GM23338 (cell line): Measurements from ENCODE around the gene ITGA1.

Experiments
- CREB1 ChIP-seq: fragments of 250-450 bp; sonication (Bioruptor Pico); IDR thresholded peaks from 2 replicates; pipeline ENCODE4 v1.5.0; 2020; ENCODE audit warnings: low read depth, mild to moderate bottlenecking, moderate library complexity
- EZH2 ChIP-seq: fragments of 200-600 bp; sonication (generic); IDR thresholded peaks from one replicate; pipeline ENCODE4 v1.8.0; 2017; ENCODE audit warnings: antibody characterized with exemption, mild to moderate bottlenecking, low read depth; ENCODE audit not compliant: unreplicated experiment
- EZH2phosphoT487 ChIP-seq: fragments of 200-600 bp; sonication (generic); IDR thresholded peaks from one replicate; pipeline ENCODE4 v1.8.1; 2018; ENCODE audit warnings: antibody characterized with exemption; ENCODE audit not compliant: unreplicated experiment
- JUNB ChIP-seq: IDR thresholded peaks from one replicate; pipeline ENCODE4 v1.6.1; 2016; ENCODE audit warnings: antibody characterized with exemption; ENCODE audit not compliant: unreplicated experiment
- NANOG ChIP-seq: IDR thresholded peaks from 2 replicates; pipeline ENCODE4 v1.6.1; 2016; ENCODE audit warnings: antibody characterized with exemption, borderline replicate concordance
- POLR2AphosphoS5 ChIP-seq: IDR thresholded peaks from 2 replicates; pipeline ENCODE4 v1.6.1; 2016; ENCODE audit warnings: antibody characterized with exemption, low read depth
- TF ChIP-seq, protein P1 (sequence below), 2 experiments: fragments of 200-600 bp in 1 of 2; sonication (generic) in 1 of 2; conservative IDR thresholded peaks; 2 replicates each; pipeline versions ENCODE4 v1.5.1 to v1.6.1; 2016 to 2017; ENCODE audit warnings: antibody characterized with exemption in 2 of 2, low read depth in 2 of 2, mild to moderate bottlenecking in 2 of 2, moderate library complexity in 1 of 2
- TF ChIP-seq, protein P2 (sequence below): IDR thresholded peaks from one replicate; pipeline ENCODE4 v1.6.1; 2018; ENCODE audit warnings: antibody characterized with exemption; ENCODE audit not compliant: unreplicated experiment
- TF ChIP-seq, protein P3 (sequence below): fragments of 250-450 bp; sonication (Bioruptor Pico); IDR thresholded peaks from 2 replicates; pipeline ENCODE4 v1.5.0; 2020; ENCODE audit warnings: mild to moderate bottlenecking, moderate library complexity

DNA sequence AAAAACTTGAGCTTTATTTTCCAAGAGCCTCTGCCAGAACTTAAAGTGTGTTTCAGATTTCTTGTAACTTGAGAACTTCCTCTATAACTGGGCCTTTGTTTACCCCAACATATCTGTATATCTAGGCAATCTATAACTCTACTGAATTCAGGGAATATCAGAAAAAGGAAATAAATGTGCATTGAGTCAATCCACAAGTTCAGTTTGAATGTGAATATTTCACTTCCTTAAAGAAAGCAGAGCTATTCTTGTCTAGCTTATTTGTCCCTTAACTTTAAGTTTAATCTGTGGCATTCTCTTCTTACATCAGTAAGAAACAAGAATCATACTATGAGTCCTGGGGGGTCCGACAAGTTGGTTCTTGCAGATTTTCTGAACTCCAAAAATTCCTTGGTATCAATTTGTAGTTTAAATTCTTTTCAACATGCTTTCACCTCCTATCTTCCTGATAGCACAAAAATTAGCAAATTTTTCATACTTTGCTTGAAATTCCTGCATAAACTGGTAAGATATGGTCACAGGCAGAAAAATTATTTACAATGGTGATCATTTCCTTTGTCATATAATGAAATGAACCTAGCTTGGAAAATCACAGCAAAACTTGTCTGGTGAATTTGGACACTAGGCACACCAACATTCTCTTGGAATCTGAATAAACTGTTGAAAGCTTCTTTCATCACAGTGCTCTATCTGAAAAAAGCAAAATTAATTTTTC is 19.8 kb upstream of the ITGA1 start:
- TF ChIP-seq EZH2, result no peak
- TF ChIP-seq, protein P1, sequence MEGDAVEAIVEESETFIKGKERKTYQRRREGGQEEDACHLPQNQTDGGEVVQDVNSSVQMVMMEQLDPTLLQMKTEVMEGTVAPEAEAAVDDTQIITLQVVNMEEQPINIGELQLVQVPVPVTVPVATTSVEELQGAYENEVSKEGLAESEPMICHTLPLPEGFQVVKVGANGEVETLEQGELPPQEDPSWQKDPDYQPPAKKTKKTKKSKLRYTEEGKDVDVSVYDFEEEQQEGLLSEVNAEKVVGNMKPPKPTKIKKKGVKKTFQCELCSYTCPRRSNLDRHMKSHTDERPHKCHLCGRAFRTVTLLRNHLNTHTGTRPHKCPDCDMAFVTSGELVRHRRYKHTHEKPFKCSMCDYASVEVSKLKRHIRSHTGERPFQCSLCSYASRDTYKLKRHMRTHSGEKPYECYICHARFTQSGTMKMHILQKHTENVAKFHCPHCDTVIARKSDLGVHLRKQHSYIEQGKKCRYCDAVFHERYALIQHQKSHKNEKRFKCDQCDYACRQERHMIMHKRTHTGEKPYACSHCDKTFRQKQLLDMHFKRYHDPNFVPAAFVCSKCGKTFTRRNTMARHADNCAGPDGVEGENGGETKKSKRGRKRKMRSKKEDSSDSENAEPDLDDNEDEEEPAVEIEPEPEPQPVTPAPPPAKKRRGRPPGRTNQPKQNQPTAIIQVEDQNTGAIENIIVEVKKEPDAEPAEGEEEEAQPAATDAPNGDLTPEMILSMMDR (conservative IDR thresholded peaks at IDR 0.05; ENCODE audit: low read depth in 2 of 2), result no peak
- TF ChIP-seq, protein P2, sequence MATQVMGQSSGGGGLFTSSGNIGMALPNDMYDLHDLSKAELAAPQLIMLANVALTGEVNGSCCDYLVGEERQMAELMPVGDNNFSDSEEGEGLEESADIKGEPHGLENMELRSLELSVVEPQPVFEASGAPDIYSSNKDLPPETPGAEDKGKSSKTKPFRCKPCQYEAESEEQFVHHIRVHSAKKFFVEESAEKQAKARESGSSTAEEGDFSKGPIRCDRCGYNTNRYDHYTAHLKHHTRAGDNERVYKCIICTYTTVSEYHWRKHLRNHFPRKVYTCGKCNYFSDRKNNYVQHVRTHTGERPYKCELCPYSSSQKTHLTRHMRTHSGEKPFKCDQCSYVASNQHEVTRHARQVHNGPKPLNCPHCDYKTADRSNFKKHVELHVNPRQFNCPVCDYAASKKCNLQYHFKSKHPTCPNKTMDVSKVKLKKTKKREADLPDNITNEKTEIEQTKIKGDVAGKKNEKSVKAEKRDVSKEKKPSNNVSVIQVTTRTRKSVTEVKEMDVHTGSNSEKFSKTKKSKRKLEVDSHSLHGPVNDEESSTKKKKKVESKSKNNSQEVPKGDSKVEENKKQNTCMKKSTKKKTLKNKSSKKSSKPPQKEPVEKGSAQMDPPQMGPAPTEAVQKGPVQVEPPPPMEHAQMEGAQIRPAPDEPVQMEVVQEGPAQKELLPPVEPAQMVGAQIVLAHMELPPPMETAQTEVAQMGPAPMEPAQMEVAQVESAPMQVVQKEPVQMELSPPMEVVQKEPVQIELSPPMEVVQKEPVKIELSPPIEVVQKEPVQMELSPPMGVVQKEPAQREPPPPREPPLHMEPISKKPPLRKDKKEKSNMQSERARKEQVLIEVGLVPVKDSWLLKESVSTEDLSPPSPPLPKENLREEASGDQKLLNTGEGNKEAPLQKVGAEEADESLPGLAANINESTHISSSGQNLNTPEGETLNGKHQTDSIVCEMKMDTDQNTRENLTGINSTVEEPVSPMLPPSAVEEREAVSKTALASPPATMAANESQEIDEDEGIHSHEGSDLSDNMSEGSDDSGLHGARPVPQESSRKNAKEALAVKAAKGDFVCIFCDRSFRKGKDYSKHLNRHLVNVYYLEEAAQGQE, result no peak
- TF ChIP-seq EZH2phosphoT487, result no peak
- TF ChIP-seq POLR2AphosphoS5, result no peak
- TF ChIP-seq CREB1 (CRISPR knock-in tag), result no peak
- TF ChIP-seq JUNB, result no peak
- TF ChIP-seq, protein P3, sequence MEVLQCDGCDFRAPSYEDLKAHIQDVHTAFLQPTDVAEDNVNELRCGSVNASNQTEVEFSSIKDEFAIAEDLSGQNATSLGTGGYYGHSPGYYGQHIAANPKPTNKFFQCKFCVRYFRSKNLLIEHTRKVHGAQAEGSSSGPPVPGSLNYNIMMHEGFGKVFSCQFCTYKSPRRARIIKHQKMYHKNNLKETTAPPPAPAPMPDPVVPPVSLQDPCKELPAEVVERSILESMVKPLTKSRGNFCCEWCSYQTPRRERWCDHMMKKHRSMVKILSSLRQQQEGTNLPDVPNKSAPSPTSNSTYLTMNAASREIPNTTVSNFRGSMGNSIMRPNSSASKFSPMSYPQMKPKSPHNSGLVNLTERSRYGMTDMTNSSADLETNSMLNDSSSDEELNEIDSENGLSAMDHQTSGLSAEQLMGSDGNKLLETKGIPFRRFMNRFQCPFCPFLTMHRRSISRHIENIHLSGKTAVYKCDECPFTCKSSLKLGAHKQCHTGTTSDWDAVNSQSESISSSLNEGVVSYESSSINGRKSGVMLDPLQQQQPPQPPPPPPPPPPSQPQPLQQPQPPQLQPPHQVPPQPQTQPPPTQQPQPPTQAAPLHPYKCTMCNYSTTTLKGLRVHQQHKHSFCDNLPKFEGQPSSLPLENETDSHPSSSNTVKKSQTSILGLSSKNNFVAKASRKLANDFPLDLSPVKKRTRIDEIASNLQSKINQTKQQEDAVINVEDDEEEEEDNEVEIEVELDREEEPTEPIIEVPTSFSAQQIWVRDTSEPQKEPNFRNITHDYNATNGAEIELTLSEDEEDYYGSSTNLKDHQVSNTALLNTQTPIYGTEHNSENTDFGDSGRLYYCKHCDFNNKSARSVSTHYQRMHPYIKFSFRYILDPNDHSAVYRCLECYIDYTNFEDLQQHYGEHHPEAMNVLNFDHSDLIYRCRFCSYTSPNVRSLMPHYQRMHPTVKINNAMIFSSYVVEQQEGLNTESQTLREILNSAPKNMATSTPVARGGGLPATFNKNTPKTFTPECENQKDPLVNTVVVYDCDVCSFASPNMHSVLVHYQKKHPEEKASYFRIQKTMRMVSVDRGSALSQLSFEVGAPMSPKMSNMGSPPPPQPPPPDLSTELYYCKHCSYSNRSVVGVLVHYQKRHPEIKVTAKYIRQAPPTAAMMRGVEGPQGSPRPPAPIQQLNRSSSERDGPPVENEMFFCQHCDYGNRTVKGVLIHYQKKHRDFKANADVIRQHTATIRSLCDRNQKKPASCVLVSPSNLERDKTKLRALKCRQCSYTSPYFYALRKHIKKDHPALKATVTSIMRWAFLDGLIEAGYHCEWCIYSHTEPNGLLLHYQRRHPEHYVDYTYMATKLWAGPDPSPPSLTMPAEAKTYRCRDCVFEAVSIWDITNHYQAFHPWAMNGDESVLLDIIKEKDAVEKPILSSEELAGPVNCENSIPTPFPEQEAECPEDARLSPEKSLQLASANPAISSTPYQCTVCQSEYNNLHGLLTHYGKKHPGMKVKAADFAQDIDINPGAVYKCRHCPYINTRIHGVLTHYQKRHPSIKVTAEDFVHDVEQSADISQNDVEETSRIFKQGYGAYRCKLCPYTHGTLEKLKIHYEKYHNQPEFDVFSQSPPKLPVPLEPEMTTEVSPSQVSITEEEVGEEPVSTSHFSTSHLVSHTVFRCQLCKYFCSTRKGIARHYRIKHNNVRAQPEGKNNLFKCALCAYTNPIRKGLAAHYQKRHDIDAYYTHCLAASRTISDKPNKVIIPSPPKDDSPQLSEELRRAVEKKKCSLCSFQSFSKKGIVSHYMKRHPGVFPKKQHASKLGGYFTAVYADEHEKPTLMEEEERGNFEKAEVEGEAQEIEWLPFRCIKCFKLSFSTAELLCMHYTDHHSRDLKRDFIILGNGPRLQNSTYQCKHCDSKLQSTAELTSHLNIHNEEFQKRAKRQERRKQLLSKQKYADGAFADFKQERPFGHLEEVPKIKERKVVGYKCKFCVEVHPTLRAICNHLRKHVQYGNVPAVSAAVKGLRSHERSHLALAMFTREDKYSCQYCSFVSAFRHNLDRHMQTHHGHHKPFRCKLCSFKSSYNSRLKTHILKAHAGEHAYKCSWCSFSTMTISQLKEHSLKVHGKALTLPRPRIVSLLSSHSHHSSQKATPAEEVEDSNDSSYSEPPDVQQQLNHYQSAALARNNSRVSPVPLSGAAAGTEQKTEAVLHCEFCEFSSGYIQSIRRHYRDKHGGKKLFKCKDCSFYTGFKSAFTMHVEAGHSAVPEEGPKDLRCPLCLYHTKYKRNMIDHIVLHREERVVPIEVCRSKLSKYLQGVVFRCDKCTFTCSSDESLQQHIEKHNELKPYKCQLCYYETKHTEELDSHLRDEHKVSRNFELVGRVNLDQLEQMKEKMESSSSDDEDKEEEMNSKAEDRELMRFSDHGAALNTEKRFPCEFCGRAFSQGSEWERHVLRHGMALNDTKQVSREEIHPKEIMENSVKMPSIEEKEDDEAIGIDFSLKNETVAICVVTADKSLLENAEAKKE (CRISPR knock-in tag), result no peak
- TF ChIP-seq NANOG, result no peak
